Measurements from ENCODE around the gene MRC2. TPM values are rescaled to one million over a fixed set of nuclear protein-coding genes. Genes with fewer than 3 reads are reported as not detected.
"Not testable (repeated sequence)": the region's sequence is repeated elsewhere in the genome, so short reads cannot be mapped to it uniquely, and the experiment has no call there.

The MRC2 gene, protein sequence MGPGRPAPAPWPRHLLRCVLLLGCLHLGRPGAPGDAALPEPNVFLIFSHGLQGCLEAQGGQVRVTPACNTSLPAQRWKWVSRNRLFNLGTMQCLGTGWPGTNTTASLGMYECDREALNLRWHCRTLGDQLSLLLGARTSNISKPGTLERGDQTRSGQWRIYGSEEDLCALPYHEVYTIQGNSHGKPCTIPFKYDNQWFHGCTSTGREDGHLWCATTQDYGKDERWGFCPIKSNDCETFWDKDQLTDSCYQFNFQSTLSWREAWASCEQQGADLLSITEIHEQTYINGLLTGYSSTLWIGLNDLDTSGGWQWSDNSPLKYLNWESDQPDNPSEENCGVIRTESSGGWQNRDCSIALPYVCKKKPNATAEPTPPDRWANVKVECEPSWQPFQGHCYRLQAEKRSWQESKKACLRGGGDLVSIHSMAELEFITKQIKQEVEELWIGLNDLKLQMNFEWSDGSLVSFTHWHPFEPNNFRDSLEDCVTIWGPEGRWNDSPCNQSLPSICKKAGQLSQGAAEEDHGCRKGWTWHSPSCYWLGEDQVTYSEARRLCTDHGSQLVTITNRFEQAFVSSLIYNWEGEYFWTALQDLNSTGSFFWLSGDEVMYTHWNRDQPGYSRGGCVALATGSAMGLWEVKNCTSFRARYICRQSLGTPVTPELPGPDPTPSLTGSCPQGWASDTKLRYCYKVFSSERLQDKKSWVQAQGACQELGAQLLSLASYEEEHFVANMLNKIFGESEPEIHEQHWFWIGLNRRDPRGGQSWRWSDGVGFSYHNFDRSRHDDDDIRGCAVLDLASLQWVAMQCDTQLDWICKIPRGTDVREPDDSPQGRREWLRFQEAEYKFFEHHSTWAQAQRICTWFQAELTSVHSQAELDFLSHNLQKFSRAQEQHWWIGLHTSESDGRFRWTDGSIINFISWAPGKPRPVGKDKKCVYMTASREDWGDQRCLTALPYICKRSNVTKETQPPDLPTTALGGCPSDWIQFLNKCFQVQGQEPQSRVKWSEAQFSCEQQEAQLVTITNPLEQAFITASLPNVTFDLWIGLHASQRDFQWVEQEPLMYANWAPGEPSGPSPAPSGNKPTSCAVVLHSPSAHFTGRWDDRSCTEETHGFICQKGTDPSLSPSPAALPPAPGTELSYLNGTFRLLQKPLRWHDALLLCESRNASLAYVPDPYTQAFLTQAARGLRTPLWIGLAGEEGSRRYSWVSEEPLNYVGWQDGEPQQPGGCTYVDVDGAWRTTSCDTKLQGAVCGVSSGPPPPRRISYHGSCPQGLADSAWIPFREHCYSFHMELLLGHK (N-terminal part only)
- 1 to 10 TPM in 1 of 2 experiments, under 1 TPM in 1; 0.61 to 4.7 TPM for total RNA-seq

DNA sequence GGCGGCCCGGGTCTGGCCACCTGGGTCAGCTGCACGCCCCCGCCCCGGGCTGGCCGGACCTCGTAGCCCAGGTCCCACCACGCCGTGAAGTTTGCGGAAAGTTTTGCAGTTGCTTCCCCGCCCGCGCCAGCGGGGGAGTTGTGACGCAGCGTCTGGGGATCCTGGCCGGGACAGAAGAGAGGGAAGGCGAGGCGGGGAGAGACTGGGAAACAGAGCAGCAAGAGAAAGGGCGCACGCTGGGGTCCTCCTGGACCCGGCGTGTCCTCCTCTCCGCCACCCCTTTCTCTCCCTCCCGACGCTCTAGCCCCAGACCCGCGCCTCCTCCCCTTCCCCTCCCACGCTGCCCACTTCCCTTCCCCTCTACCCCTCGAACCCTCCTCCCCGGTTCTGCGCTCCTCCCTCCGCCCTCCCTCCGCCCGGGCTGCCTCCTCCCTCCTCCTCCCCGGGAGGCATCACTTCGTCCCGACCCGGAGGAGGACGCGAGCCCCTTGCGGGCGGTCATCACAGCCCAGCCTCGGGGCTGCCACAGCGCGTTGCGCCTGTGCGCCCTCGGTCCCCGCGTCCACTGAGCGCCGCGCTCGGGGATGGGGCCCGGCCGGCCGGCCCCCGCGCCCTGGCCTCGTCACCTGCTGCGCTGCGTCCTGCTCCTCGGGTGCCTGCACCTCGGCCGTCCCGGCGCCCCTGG, at the start of gene MRC2:
Gene MRC2, plus strand, starts transcription at position 452 of the 685 bp plus-strand sequence. Its CDS starts 133 bp downstream, at position 585.
- DNase-seq (peak; percentile 44), ATAC-seq (peak; percentile 57)
- Mint-ChIP-seq H3K27ac (no peak within 1 kb of the TSS), H3K4me1 (peaks cover 7% of the 10 kb centered on the region), H3K9me3 (ENCODE audit: low read depth) (no peaks in the 10 kb centered on the region), H3K36me3 (peaks cover 1% of the 10 kb centered on the region), H3K4me3 (peak within 1 kb of the TSS; percentile 72), H3K27me3 (peaks cover 40% of the 10 kb centered on the region)
- CTCF ChIA-PET: no interaction called here

DNA sequence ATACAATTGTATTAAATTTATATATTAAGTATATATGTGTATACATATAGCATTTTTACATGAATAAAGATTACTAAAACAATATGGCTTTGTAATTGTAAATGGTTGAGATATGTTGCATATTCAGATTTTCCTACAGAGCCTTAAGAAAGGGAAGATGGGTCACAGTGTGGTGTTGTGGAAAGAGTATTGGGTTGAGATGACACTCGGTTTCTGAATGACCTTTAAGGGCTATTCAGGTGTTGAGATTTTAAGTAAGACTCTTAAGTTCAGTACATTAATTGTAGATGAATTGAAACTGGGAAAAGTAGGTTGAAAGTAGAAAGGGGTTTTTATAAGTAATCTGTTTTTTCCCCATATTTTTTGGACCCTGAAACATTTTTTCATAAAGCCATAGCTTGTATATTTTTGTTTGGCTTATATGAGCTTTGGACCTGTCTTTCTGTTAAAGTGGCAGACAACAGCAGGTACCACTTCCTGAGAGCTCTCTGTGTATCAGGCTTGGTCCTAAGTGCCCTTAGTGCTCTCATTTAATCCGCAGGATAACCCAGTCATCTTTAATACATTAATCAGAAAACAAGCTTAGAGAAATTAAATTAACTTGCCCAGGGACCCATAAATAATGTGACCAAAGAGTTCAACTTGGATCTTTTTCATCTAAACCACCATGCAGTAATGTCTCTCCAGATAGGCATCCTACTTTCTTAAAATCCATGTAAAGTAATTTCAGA, 48.5 kb upstream of the MRC2 start:
- H3K4me1 Mint-ChIP-seq: peaks cover 2% of the 10 kb centered on the region
- no peak for ATAC-seq

DNA sequence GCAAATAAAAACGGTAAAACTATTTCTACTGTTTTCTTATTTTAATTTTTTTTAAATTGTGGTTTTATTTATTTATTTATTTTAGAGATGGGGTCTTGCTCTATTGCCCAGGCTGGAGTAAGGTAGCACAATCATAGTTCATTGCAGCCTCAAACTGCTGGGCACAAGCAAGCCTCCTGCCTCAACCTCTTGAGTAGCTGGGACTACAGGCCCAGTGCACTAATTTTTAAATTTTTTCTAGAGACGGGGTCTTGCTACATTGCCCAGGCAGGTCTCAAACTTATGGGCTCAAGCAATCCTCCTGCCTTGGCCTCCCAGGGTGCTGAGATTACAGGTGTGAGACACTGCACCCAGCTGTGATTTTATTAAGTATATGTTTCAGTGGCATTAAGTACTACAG, 46.5 kb upstream of the MRC2 start:
- DNase-seq: no peak
- CTCF ChIA-PET: interaction anchor here (1.2 kb wide), 1 partner anchor 28 kb away, joined by 3 read pairs; no protein-coding TSS in a partner anchor
- peaks cover 21% of the 10 kb centered on the region for H3K36me3 Mint-ChIP-seq
- no peaks in the 10 kb centered on the region for H3K27me3 Mint-ChIP-seq
- no peak for ATAC-seq
- H3K4me1 Mint-ChIP-seq: peaks cover 2% of the 10 kb centered on the region
- no peaks in the 10 kb centered on the region for H3K9me3 Mint-ChIP-seq (ENCODE audit: low read depth)
- H3K4me3 Mint-ChIP-seq: no peak overlapping the region
- no peak overlapping the region for H3K27ac Mint-ChIP-seq

More for the DNA sequence above, 48.5 kb upstream of the MRC2 start:
- CTCF ChIA-PET: no interaction called here
- Mint-ChIP-seq H3K4me3 (no peak overlapping the region), H3K9me3 (ENCODE audit: low read depth) (no peaks in the 10 kb centered on the region), H3K27ac (no peak overlapping the region), H3K36me3 (peaks cover 24% of the 10 kb centered on the region), H3K27me3 (no peaks in the 10 kb centered on the region)
- no peak for DNase-seq

DNA sequence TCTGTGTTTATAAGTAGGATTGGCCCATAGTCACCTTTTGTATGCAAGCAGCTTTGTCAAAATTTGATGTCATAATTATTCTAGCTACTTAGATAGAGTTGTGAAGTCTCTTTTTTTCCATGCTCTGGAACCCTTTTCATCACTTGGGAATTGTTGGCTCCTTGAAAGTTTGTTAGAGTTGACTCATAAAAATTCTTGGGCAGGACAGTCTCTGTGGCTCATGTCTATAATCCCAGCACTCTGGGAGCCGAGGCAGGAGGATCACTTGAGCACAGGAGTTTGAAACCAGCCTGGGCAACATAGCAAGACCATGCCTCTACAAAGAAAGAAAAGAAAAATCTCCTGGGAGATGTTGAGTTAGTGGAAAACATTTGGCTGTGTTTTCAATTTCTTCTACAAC, 45.7 kb upstream of the MRC2 start:
- no peak for ATAC-seq
- Mint-ChIP-seq H3K4me1 (peaks cover 2% of the 10 kb centered on the region), H3K4me3 (no peak overlapping the region), H3K27me3 (no peaks in the 10 kb centered on the region), H3K36me3 (peaks cover 17% of the 10 kb centered on the region), H3K27ac (no peak overlapping the region), H3K9me3 (ENCODE audit: low read depth) (no peaks in the 10 kb centered on the region)
- no peak for DNase-seq
- CTCF ChIA-PET: interaction anchor here (1.2 kb wide), 1 partner anchor 29 kb away, joined by 3 read pairs; no protein-coding TSS in a partner anchor

DNA sequence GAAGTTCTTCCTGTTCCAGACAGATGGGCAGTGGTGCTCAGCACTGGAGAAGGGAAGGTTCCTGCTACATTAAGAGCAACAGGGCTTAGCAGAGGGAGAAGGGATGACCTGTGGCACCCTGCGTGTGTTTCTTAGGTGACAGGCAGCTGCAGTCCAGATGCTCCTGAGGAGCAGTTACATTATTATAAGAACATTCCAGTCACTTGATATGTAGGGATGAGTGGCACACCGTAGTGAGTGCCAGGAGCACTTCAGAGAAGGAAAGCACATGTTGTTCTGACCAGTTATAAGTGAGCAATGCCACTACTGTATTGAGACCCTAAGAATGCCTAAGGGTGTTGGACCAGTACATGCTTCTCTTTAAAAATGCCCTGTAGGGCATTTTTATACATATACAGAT, 39.9 kb upstream of the MRC2 start:
- CTCF ChIA-PET: no interaction called here
- no peaks in the 10 kb centered on the region for H3K27me3 Mint-ChIP-seq
- ATAC-seq: no peak

DNA sequence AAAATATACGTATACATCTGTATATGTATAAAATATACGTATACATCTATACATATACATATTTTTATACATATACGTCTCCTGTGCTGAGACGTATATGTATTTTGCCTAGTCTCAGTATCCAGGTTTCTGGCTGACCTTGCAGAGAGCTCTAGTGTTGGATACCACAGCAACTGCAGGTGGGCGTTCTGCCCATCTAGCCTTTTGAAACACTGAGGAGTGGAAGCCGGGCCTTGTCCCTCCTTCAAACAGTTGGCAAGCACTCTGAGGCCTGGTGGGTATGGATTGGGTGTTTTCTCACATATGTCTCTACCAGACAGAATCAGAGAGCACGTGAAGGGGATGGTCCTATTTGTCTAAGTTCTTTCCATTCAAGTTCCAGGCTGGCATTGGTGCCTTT, 39.4 kb upstream of the MRC2 start:
- Mint-ChIP-seq H3K27ac (no peak overlapping the region), H3K4me3 (no peak overlapping the region), H3K9me3 (ENCODE audit: low read depth) (no peaks in the 10 kb centered on the region), H3K27me3 (no peaks in the 10 kb centered on the region), H3K36me3 (peaks cover 19% of the 10 kb centered on the region), H3K4me1 (no peaks in the 10 kb centered on the region)
- ATAC-seq (no peak), DNase-seq (no peak)
- CTCF ChIA-PET: no interaction called here

More for the DNA sequence above, 39.9 kb upstream of the MRC2 start:
- no peak overlapping the region for H3K4me3 Mint-ChIP-seq
- H3K4me1 Mint-ChIP-seq: peaks cover 2% of the 10 kb centered on the region
- no peak overlapping the region for H3K27ac Mint-ChIP-seq
- H3K9me3 Mint-ChIP-seq (ENCODE audit: low read depth): no peaks in the 10 kb centered on the region
- no peak for DNase-seq
- peaks cover 24% of the 10 kb centered on the region for H3K36me3 Mint-ChIP-seq

DNA sequence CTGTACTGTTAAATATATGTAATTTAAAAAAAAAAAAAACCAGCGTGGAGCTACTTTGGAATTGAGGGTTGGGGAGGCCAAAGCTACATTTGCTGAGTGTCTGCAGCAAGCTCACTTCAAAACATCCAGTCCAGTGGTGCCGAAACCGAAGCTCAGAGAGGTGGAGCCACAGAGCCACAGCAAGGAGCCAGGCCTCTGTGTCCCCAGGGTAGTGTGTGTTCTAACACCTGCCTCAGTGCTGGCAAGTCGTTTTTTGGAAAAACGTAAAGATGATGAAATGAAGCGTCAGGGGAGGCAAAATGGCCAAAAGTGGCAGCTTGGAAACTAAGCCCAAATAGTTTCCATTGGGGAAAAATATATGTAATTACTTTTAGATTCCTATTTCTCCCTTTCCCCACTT, 36.1 kb upstream of the MRC2 start:
- ATAC-seq (no peak), DNase-seq (no peak)
- no peak overlapping the region for H3K4me3 Mint-ChIP-seq
- H3K4me1 Mint-ChIP-seq: no peaks in the 10 kb centered on the region
- peaks cover 29% of the 10 kb centered on the region for H3K36me3 Mint-ChIP-seq
- H3K27me3 Mint-ChIP-seq: no peaks in the 10 kb centered on the region
- H3K9me3 Mint-ChIP-seq (ENCODE audit: low read depth): no peaks in the 10 kb centered on the region
- H3K27ac Mint-ChIP-seq: no peak overlapping the region
- CTCF ChIA-PET: interaction anchor here (0.8 to 0.9 kb wide), 2 partner anchors 19 to 28 kb away, joined by 3 to 4 read pairs; no protein-coding TSS in a partner anchor

DNA sequence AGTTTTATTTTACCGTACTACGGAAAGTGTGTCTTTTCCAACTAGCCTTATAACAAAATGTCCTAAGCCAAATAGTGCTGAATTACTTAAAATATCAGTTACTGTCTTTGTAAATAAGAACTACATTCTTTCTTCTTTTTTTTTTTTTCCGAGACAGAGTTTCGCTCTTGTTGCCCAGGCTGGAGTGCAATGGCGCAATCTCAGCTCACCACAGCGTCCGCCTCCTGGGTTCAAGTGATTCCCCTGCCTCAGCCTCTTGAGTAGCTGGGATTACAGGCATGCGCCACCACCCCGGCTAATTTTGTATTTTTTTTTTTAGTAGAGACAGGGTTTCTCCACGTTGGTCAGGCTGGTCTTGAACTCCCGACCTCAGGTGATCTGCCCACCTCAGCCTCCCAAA, 35.6 kb upstream of the MRC2 start:
- H3K36me3 Mint-ChIP-seq: peaks cover 33% of the 10 kb centered on the region
- not testable (repeated sequence) for H3K27ac Mint-ChIP-seq; H3K4me1 Mint-ChIP-seq; ATAC-seq; DNase-seq; H3K4me3 Mint-ChIP-seq; H3K27me3 Mint-ChIP-seq; H3K9me3 Mint-ChIP-seq (ENCODE audit: low read depth)
- CTCF ChIA-PET: interaction anchor here (0.8 to 0.9 kb wide), 2 partner anchors 19 to 28 kb away, joined by 3 to 4 read pairs; no protein-coding TSS in a partner anchor

DNA sequence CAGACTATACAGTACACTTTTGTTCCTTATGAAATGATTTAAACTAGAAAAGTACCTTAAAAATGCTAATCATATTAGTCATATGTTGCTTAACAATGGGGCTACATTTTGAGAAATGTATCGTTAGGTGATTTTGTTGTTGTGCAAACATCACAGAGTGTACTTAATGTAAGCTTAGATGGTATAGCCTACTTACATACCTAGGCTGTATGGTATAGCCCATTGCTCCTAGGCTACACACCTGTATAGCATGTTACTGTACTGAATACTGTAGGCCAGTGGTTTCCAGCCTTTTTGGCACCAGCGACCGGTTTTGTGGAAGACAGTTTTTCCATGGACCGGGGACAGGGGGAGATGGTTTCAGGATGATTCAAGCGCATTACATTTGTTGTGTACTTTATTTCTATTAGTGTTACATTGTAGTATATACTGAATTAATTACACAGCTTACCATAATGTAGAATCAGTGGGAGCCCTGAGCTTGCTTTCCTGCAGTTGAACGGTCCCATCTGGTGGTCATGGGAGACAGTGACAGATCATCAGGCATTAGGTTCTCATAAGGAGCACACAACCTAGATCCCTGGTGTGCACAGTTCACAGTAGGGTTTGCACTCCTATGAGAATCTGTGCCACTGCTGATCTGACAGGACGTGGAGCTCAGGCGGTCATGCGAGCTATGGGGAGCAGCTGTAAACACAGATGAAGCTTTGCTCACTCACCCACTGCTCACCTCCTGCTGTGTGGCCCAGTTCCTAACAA, 35.0 kb upstream of the MRC2 start:
- CTCF ChIA-PET: no interaction called here
- no peak for ATAC-seq
- Mint-ChIP-seq H3K4me1 (no peaks in the 10 kb centered on the region), H3K27ac (no peak overlapping the region), H3K27me3 (no peaks in the 10 kb centered on the region), H3K9me3 (ENCODE audit: low read depth) (no peaks in the 10 kb centered on the region), H3K36me3 (peaks cover 35% of the 10 kb centered on the region), H3K4me3 (no peak overlapping the region)
- DNase-seq: no peak

DNA sequence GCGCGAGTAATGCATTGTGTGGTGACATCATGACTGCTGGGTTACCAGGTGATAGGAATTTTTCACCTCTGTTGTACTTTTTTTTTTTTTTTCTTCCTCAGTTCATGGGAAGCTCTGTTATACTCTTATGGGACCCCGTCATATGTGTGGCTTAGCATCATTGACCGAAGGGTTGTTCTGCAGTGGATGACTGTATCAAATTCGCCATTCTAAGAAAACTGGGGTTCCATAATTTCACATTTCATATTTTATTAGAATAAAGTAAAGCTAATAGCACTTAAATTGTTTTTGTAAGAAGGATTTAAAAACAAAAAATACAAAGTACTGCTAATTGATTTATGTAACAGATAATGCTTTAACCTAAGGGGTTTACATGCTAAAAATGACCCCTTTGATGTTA, 32.0 kb upstream of the MRC2 start:
- CTCF ChIA-PET: interaction anchor here (0.9 kb wide), 1 partner anchor 129 kb away, joined by 3 read pairs; no protein-coding TSS in a partner anchor
- Mint-ChIP-seq H3K27ac (no peak overlapping the region), H3K9me3 (ENCODE audit: low read depth) (no peaks in the 10 kb centered on the region), H3K4me1 (no peaks in the 10 kb centered on the region), H3K27me3 (no peaks in the 10 kb centered on the region), H3K4me3 (no peak overlapping the region), H3K36me3 (peaks cover 41% of the 10 kb centered on the region)
- DNase-seq: no peak
- ATAC-seq: no peak

DNA sequence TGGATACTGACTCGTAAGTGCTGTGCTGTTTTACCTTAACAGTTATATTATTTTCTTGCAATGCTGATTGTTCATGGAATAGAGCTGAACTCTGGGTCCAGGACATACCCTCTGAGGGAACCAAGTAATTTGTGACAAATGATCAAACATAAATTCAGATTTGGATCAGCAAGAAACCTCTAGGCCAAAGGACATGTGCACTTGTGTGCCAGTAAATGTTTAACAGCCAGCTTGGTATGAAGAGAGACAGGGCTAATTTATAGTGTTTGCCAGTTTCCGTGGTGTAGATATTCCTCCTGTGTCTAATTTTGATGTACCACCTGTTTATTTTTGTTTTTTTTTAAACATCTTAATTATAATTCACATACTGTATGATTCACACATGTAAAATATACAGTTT, 30.8 kb upstream of the MRC2 start:
- H3K36me3 Mint-ChIP-seq: peaks cover 44% of the 10 kb centered on the region
- no peaks in the 10 kb centered on the region for H3K9me3 Mint-ChIP-seq (ENCODE audit: low read depth)
- no peak overlapping the region for H3K4me3 Mint-ChIP-seq
- CTCF ChIA-PET: no interaction called here
- no peak overlapping the region for H3K27ac Mint-ChIP-seq
- no peak for ATAC-seq
- no peaks in the 10 kb centered on the region for H3K4me1 Mint-ChIP-seq
- no peaks in the 10 kb centered on the region for H3K27me3 Mint-ChIP-seq
- no peak for DNase-seq
